SK-MEL-5 (cell line): ENCODE measurements around the gene NUP188. TPM values are rescaled to one million over a fixed set of nuclear protein-coding genes. Genes with fewer than 3 reads are reported as not detected.
"Not testable (repeated sequence)": the region's sequence is repeated elsewhere in the genome, so short reads cannot be mapped to it uniquely, and the experiment has no call there.

Experiments
- DNase-seq: peaks from one replicate; pipeline ENCODE4 v3.0.0-alpha.2; 2016; ENCODE audit warnings: low read depth, low spot score
- in situ Hi-C: cut with HindIII; loops from 2 replicates; pipeline ENCODE4 v1.10.0; 2016; ENCODE audit warnings: low sequenced_read_pairs, high pct_unique_total_duplicates, low pct_unique_long_range_greater_than_20kb
- total RNA-seq: library from RNA; depleted of rRNA; stranded (reverse); fragments of >200 nt; shearing (Covaris generic); gene quantifications from 2 replicates; pipeline ENCODE4 v1.2.3, GENCODE V29; 2014

NUP188 gene
- total RNA-seq, 1 experiment from 2014 or later: 33.9 TPM

DNA sequence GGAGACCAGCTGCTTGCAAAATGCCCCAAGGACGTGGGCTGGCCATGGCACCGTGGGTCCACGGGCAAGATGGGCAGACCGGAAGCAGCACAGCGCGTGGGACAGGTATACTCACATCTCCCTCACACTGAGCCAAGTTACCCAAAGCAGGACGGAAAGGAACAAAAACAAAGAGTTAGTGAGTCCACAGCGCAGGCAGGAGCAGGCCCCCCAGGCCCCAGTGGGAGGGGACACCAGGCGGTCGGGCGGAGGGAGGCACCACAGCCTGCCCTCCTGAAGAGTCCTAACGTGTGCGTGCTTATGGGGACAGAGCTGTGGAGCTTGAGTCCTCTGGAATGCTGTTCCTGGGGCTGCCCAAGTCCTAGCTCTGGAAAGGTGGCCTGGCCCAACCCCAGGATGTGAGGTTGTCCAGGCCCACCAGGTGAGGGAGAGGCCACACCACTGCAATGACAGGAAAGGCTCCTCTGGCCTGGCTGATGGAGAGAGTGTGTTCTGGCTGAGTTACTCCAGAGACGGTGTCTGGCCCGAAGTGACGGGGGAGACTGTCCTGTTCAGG, 65.5 kb downstream of the NUP188 start:
- no peak for DNase-seq
- in situ Hi-C loops: no loop called here

- DNase-seq: no peak
- in situ Hi-C loops: no loop called here
Measured at GRCh38 chr9:129013674-129014073, 66.2 kb downstream of the NUP188 start.

- no peak for DNase-seq
- in situ Hi-C loops: no loop called here
Measured at GRCh38 chr9:129014124-129014523, 66.6 kb downstream of the NUP188 start.

GRCh38 chr9:129014608-129015007, 67.1 kb downstream of the NUP188 start:
- in situ Hi-C loops: no loop called here
- DNase-seq: no peak

DNA sequence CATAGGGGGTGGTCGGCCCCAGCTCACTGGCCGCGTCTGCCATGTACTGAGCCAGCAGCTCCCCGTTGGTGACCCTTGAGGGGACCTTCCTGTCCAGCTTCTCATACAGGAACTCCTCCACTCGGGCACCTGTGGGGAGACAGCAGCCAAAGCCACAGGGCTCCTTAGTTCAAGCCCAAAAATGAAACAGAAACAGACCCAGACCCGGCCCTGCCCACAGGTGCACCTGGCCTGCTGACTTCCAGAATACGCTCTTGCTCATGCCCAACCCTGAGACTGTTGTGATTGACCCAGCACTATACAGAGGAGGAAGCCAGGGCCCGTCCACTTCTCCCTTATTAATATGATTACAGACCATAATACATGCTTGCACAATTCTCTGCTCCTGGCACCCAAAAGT, 73.6 kb downstream of the NUP188 start:
- in situ Hi-C loops: no loop called here
- DNase-seq: no peak

DNA sequence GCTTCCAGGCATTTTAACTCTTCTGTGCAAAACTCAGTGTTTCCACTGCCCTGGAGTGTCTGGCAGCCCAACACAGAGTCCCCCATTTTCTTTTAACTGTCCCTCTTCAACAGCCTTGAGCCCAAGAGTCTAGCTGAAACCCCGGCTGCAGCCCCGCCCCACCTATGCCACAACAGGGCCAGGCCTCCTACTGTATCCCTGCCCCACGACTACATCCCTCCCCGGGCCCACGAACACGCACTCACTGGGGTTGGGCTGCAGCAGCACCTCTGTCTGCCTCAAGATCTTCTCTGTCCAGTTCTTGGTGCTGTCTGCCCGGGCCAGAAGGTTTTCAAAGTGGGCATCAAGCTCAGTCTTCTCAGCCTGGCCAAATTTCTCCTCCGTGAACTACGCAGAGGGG, 74.5 kb downstream of the NUP188 start:
- DNase-seq: no peak
- in situ Hi-C loops: no loop called here

DNA sequence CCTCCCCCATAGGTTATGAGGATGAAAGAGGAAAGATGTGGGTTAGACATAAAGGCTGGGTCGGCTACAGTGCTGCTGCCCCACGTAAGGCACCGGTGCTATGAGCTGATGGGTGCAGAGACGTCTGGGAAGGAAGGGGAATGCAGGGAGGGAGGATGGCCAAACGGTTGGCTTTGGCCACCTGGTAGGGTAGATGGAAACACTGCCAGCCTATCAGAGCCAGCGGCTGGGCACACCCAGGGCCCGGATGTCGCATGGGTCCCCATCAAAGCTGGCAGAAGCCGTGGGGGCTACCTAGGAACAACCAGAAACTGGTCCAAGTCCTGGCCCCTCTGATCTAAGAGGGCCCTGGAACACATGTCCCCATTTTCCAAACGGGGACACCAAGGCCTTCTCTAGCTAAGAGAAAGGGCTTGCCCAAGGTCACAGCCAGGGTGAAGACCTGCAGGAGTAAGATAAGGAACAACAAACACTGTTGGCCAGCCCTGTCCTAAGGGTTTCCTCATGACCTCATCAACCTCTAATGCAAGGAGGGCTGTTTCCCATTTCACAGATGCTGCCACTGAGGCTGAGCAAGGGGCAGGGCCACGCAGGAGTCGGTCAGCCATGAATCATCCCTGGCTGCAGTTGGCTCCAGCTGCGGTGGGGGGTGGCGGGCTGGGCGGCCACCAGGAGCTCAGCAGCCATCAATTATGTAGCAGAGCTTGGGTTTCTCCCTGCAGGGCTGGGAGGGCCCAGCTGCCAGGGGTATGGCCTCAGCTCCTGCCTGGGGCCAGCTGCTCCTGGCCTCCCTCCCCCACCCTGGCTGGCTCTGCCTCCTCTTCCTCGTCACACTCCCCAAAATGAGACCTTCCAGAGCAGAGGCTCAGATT, 75.8 kb downstream of the NUP188 start:
- DNase-seq: no peak
- in situ Hi-C loops: no loop called here

GRCh38 chr9:129023908-129024233, 76.4 kb downstream of the NUP188 start:
- no peak for DNase-seq
- in situ Hi-C loops: no loop called here

DNA sequence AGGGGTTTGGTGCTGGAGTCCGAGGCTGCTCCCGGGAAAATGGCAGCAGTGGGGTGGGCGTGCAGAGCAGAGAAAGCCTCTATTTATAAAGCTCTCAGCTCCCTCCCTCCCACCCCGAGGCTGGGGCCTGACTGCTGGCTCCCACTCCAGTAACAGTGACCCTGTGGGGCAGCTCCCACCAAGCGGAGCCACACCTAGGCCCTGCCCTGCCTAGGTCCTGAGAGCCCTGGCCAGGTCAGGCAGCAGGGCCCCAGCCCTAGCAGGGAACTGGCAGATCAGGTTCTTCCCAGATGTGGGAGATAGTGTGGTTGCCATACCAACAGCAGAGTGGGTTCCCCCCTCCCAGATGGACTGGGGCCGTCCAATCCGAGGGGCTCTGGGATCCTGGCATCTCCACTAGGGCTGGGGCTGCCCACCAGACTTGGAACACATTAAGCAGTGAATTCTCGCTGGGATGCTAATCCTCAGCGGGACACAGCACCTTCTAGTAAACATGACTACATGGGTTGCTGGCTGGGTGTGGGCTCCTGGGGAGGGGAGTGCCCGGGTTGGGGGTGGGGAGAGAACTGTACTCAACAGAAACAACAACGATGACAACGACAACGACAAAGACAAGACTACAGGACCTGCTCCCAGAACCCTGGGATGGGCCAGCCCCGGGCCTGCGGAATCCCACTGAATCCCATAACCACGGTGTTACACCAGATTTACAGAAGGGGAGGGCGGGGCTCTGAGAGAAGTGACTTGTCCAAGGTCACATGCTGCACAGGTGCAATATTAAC, 79.1 kb downstream of the NUP188 start:
- DNase-seq: no peak

DNA sequence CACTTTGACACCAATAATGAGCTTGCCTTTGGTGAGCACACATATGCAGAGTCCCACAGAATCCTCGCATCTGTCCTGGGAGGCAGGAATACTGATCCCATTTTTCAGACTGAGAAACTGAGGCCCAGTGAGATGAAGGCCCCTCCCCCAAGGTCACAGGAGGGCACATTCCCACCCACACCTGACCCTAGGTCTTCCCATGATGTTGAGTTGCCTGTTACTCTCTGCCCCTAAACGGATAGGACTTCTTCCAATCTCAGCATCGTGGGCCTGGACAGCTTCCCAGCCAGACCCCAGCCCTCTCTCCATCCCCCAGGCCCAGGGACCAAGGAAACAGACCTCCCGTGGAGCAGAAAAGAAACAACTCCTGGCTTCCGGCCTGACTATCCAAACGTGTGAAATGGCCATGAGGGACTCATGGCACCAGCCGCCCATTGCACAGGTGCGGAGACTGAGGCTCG, 79.8 kb downstream of the NUP188 start:
- in situ Hi-C loops: no loop called here
- peak; percentile 11 for DNase-seq

More for the DNA sequence above, 79.1 kb downstream of the NUP188 start:
- in situ Hi-C loops: no loop called here

- in situ Hi-C loops: no loop called here
- peak; percentile 21 for DNase-seq
Measured at GRCh38 chr9:129027685-129028191, 80.2 kb downstream of the NUP188 start.

GRCh38 chr9:129028192-129028966, 80.9 kb downstream of the NUP188 start, which contains the start of gene SH3GLB2:
Gene SH3GLB2, minus strand, starts transcription at chr9:129028331. Its CDS starts 177 bp downstream, at chr9:129028154.
- in situ Hi-C loops: no loop called here
- DNase-seq: peak; percentile 91

DNA sequence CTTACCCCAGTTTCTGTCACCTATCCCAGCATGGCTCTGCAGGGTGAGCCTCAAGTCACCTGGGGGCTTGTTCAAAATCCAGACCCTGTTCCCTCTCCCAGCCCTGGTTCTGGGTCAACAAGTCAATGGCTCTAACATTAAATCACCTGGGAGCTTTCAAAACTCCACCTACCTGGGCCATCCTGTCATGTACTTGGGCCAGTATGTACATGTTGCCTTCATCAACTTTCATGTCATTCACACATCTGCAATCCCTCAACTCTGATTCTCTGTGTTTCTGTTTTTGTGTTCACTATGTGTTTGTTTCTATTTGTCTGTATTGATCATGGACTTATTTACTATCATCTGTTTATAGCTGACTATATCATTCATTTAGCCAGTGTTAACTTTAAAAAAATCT, 82.7 kb downstream of the NUP188 start:
- no peak for DNase-seq
- in situ Hi-C loops: no loop called here

DNA sequence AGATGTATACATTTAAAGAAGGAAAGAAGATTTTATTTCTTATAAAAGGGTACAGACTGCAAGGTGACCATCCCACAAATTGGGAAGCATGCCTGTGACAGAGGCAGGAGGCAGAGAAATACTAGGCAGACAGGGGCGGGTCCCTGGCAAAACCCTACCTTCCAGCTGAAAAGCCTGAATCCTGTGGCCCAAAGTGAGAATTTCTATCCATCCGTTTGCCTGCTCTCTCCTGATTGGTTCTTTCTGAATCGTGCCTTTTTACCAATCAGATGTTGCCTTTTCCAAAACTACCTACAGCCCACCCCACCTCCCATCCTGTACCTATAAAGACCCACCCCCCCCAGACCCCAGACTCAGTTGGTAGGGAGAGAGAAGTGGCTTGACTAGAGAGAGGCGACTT, 84.0 kb downstream of the NUP188 start:
- in situ Hi-C loops: no loop called here
- no peak for DNase-seq

- in situ Hi-C loops: no loop called here
- DNase-seq: no peak
Measured at GRCh38 chr9:129032541-129033159, 85.2 kb downstream of the NUP188 start.

DNA sequence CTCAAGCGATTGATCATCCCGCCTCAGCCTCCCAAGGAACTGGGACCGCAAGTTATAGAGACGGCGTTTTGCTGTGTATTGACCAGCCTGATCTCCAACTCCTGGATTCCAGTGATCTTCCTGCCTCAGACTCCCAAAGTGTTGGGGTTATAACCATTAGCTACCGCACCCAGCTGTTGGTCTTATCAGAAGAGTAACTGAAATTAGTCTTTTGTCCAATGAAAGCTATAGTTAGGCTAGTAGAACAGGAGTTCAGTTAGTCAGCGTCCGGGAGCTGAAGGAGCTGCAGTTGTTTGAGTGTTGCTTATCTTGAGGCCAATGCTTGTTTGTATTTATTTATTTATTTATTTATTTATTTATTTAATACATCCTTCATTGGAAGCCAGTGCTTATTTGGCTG, 85.7 kb downstream of the NUP188 start:
- DNase-seq: no peak
- in situ Hi-C loops: no loop called here

DNA sequence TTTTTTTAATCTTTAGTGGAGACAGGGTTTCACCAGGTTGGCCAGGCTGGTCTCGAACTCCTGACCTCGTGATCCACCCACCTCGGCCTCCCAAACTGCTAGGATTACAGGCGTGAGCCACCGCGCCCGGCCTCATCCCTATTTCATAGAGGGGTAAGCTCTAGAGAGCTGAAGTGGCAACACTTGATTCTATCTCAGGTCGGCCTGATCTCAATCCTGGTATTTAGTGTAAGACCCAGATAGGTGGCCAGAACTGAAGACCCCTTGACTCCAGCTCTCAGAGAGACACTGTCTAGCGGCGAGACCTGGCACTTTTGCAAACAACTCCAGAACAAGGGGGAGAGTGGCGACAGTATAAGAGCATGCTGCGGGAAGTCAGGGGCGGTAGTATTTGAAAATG, 88.3 kb downstream of the NUP188 start:
- DNase-seq, in situ Hi-C loops: not testable (repeated sequence)
